Urinary bladder (tissue), 4 donors: Measurements from ENCODE around the gene CCDC63. TPM values are rescaled to one million over a fixed set of nuclear protein-coding genes. Genes with fewer than 3 reads are reported as not detected.

Experiments
- DNase-seq: peaks from one replicate; pipeline ENCODE4 v3.0.0-alpha.2; 2015; ENCODE audit errors: extremely low spot score
- H3K27ac ChIP-seq: one replicate; pipeline ENCODE4 v1.5.1; 2013; ENCODE audit warnings: low read depth, mild to moderate bottlenecking, moderate library complexity
- H3K36me3 ChIP-seq: one replicate; pipeline ENCODE4 v1.6.1; 2013; ENCODE audit warnings: mild to moderate bottlenecking, moderate library complexity; ENCODE audit not compliant: insufficient read depth
- H3K4me1 ChIP-seq: one replicate; pipeline ENCODE4 v1.6.1; 2013; ENCODE audit warnings: mild to moderate bottlenecking, moderate library complexity; ENCODE audit not compliant: insufficient read depth
- H3K4me3 ChIP-seq: one replicate; pipeline ENCODE4 v1.5.1; 2013; ENCODE audit warnings: low read depth, low read length
- WGBS: extraction: QIAGEN DNeasy Blood & Tissue Kit; methylation state at CpG from one replicate; pipeline ENCODE4 v1.1.7; 2013; 5-methylcytosine and 5-hydroxymethylcytosine counted together
- polyA plus RNA-seq: library from polyadenylated mRNA; stranded (reverse); fragments of 200-250 nt; gene quantifications from one replicate; pipeline ENCODE4 v1.2.3, GENCODE V29; 2013
- total RNA-seq: library from RNA; depleted of rRNA; stranded (reverse); fragments of >200 nt; gene quantifications from one replicate; pipeline ENCODE4 v1.2.3, GENCODE V29; 2014
- donor health status: healthy with polysubstance abuse.
- donor health status: healthy.

Gene CCDC63
- total and polyA plus RNA-seq, 2 donors, result not detected

DNA sequence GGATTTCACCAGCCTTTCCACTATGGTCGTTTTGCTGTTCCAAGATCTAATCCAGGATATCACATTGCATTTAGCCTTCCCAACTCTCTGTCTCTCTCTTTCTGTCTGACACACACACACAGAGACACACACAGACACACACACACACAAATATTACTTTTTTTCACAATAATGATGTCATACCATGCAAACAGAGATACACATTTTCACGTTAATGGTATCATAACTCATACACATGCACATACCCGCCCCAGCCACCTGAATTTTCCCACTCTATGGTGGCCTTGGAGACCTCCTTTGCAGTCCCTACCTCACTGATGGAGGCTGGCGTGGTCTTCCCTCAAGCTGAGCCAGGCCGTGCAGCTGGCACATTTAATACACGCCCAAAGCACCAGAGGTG lies 80.8 kb downstream of the CCDC63 start:
- WGBS, result 64% methylated on average over 6 of the region's 6 CpGs
- Histone ChIP-seq H3K36me3 (no peaks in the 10 kb centered on the region), H3K27ac (no peak overlapping the region), H3K4me1 (no peaks in the 10 kb centered on the region), H3K4me3 (no peak overlapping the region)
- DNase-seq, result no peak

GRCh38 chr12:110928700-110929099 lies 81.9 kb downstream of the CCDC63 start:
- 65% methylated on average over 7 of the region's 7 CpGs for WGBS

DNA sequence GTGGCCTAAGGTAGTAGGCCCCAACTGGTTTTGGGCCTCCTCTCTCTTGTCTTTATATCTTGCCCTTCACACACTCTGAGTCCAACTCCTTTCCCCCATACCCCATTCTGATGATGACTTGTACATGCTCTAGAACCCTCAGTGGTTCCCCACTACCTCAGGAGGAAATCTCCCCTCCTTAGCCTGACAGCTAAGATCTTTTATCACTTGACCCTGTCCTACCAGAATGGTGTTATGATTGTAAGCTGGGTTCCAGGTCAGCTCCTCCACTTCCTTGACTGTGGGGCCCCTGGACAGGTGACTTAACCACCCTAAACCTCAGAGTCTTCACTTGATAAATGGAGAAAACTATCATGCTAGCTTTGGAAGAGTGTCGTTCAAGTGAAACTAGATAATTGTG lies 83.0 kb downstream of the CCDC63 start:
- no peak overlapping the region for H3K27ac ChIP-seq
- WGBS, result 93% methylated on average over 1 of the region's 1 CpG
- no peak for DNase-seq
- H3K4me3 ChIP-seq, result no peak overlapping the region
- H3K36me3 ChIP-seq, result no peaks in the 10 kb centered on the region
- no peaks in the 10 kb centered on the region for H3K4me1 ChIP-seq

More at GRCh38 chr12:110928700-110929099, 81.9 kb downstream of the CCDC63 start:
- no peak for DNase-seq
- H3K27ac ChIP-seq, result no peak overlapping the region
- no peaks in the 10 kb centered on the region for H3K36me3 ChIP-seq
- no peak overlapping the region for H3K4me3 ChIP-seq
- H3K4me1 ChIP-seq, result no peaks in the 10 kb centered on the region

DNA sequence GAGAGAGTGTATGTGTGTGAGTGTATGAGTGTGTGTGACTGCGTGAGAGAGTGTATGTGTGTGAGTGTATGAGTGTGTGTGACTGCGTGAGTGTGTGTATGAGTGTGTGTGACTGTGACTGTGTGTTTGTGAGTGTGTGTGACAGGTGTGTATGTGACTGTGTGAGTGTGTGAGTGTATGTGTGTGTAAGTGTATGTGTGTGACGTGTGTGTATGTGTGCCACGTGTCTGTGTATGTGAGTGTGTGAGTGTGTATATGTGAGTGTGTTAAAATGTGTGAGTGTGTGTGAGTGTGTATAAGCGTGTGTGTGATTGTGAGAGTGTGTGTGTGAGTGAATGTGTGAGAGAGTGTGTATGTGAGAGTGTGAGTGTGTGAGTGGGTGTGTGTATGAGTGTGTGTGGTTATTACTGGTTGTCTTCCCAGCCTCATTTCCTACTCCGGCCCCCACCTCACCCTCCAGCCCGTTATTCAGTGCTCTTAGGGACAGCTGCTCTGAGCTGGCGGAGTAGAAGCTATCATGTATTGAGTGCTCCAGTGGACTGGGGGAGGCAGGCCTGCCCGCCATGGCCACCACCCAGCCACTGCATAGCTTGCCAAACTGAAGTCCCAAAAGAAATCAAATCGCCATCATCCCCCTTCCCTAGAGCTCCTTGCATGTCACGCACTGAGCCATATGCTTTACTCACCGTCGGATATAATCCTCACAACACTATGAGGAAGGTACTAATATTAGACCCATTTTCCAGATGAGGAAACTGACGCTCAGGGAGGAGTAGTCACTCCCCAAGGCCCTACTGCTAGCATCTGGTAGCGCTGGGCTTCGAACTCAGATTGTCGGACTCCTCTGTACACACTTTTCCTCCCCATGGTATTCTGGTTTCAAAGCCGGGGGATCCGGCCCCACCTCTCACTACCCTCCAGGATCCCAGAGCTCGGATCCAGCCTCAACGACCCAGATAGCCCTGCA lies 83.8 kb downstream of the CCDC63 start:
- H3K4me3 ChIP-seq, result no peak overlapping the region
- no peaks in the 10 kb centered on the region for H3K36me3 ChIP-seq
- 88% methylated on average over 21 of the region's 21 CpGs for WGBS
- no peak for DNase-seq
- no peaks in the 10 kb centered on the region for H3K4me1 ChIP-seq
- no peak overlapping the region for H3K27ac ChIP-seq

DNA sequence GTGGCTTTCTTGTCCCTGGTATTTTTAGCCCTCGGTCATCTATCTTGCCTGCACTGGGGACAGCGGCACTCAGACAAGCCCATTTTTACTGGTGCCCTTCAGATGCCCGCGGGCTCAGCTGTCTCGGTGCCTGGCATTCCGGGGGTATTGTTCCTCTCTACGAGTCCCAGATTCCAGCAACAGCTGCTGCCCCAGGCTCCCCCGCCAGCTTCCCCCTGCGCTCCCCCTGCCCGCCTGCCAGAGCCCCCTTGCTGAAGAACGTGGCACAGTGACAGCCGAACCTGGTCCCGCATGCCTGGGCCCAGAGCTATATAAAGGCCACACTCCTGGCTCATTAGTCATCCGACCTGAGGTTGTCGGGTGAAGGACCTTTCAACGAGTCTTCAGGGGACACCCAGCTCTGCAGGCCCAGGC lies 84.5 kb downstream of the CCDC63 start:
- H3K4me3 ChIP-seq, result no peak overlapping the region
- 62% methylated on average over 16 of the region's 16 CpGs for WGBS
- H3K4me1 ChIP-seq, result no peaks in the 10 kb centered on the region
- DNase-seq, result no peak
- H3K36me3 ChIP-seq, result no peaks in the 10 kb centered on the region
- H3K27ac ChIP-seq, result no peak overlapping the region

DNA sequence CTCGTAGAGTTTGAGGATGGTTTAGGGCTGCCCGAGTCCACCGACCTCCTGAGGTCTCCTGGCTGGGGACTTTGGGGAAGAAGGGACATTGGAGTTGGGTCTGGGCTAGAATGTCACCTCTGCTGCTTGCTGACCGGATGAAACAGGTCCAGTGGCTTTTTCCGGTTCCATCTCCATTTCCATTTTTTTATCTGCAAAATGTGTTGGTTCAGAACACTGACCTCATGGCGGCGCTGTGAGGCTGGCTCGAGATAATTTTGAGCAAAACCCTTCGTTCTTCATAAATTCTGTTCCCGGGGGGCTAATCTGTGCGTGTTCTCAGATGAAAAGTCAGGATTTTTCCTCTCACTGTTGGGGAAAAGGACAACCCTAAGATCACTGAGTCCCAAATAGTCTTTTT lies 85.3 kb downstream of the CCDC63 start:
- 48% methylated on average over 11 of the region's 11 CpGs for WGBS
- no peak for DNase-seq
- Histone ChIP-seq H3K36me3 (no peaks in the 10 kb centered on the region), H3K4me1 (no peaks in the 10 kb centered on the region), H3K27ac (no peak overlapping the region), H3K4me3 (no peak overlapping the region)

DNA sequence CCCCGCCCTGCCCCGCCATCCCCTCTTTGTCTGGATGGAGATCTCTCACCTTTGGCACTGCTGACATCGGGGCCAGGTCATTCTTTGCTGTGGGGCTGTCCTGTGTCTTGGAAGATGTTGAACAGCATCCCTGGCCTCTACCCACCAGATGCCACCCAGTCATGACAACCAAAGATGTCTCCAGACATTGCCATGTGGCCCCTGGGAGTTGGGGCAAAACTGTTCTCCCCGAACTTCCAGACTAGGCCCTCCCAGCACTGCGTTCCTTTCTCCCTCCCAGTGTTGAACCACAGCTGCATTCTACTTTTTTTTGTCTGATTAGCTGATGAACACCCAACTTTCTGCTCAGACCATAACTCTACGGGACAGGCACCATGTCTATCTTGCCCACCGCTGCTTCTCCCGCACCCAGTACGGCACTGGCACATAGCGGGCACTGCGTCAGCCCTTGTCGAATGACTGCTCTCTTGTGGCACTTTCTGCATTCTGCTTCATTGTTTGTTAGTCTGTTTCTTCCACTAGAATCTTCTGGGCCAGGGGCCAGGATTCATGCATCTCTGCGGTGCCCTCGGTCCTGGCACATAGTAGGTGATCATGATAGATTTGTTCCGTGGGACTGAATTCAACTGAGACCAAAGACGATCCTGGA lies 86.7 kb downstream of the CCDC63 start:
- Histone ChIP-seq H3K4me3 (no peak overlapping the region), H3K36me3 (no peaks in the 10 kb centered on the region), H3K27ac (no peak overlapping the region), H3K4me1 (no peaks in the 10 kb centered on the region)
- no peak for DNase-seq
- WGBS, result 91% methylated on average over 16 of the region's 16 CpGs

DNA sequence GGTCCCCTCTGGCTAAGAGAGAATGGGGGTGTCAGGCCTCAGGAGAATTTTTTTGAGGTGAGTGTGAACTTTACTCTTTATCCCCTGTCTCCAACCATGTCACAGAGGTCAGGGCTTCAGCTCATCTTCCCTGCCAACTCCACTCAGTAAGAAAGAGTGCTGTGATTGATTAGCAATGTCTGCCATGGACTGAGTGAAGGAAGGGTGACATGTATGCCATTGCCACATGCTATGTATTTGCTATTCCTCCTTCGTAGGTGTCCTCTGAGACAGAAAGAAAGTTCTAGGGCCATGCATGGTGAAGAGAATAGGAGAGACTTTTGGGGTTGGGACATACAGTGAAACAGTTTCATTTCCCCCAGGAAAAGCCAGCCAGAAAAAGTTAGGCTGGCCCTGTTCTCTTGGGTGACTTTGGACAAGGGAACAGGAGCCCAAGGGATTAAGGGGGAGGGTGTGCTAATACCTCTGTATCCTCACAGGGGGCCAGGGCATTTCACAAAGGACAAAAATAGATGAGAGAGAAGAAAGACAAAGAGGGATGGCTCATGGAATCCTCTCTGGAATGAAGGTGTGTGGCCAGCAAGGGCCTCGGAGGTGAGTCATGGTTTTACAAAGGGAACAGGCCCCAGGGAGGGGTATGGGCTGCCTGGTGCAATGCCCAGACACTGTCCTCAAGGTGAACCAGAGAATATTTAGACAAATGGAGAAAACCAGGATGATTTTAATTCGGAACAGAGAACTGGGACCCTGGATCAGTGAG lies 87.5 kb downstream of the CCDC63 start:
- Histone ChIP-seq H3K27ac (no peak overlapping the region), H3K4me3 (no peak overlapping the region), H3K36me3 (no peaks in the 10 kb centered on the region), H3K4me1 (no peaks in the 10 kb centered on the region)
- WGBS, result 70% methylated on average over 3 of the region's 3 CpGs
- no peak for DNase-seq

GRCh38 chr12:110935588-110935987 lies 88.8 kb downstream of the CCDC63 start:
- no peak for DNase-seq
- H3K27ac ChIP-seq, result no peak overlapping the region
- WGBS, result 95% methylated on average over 4 of the region's 4 CpGs
- no peak overlapping the region for H3K4me3 ChIP-seq
- H3K36me3 ChIP-seq, result no peaks in the 10 kb centered on the region
- H3K4me1 ChIP-seq, result no peaks in the 10 kb centered on the region

DNA sequence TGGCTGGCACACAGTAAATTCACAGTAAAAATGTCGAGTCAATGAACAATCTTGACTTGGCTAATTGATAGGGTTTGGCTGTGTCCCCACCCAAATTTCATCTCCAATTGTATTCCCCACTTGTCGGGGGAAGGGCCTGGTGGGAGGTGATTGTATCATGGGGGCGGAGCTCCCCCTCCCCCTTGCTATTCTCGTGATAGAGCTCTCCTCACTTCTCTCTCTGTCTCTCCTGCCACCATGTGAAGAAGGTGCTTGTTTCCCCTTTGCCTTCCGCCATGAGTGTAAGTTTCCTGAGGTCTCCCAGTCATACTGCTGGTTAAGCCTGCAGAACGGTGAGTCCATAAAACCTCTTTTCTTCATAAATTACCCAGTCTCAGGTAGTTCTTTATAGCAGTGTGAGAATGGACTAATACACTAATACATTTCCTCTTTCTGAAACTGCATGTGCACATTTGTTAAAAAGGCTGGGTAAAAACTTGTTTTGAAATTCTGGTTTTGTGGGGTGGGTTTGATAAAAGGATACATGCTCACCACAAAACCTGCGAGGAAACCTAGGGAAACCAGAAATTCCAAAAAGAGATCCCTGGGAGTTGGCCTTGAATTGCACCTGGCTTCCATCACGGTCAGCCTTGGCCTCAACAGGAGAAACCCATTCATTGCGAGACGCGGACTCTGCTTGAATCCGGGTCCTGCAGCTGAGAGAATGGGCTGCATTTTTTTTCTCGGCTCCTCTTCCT lies 89.7 kb downstream of the CCDC63 start:
- DNase-seq, result no peak
- Histone ChIP-seq H3K27ac (no peak overlapping the region), H3K4me1 (no peaks in the 10 kb centered on the region), H3K4me3 (no peak overlapping the region), H3K36me3 (no peaks in the 10 kb centered on the region)
- WGBS, result 31% methylated on average over 13 of the region's 13 CpGs

- H3K27ac ChIP-seq, result no peak overlapping the region
- 3% methylated on average over 21 of the region's 21 CpGs for WGBS
- DNase-seq, result peak; percentile 10
- H3K36me3 ChIP-seq, result no peaks in the 10 kb centered on the region
- H3K4me3 ChIP-seq, result no peak overlapping the region
- H3K4me1 ChIP-seq, result no peaks in the 10 kb centered on the region
These were observed 90.4 kb downstream of the CCDC63 start for GRCh38 chr12:110937104-110937641.

GRCh38 chr12:110940296-110940695 lies 93.5 kb downstream of the CCDC63 start:
- 94% methylated on average over 4 of the region's 4 CpGs for WGBS
- no peaks in the 10 kb centered on the region for H3K4me1 ChIP-seq
- DNase-seq, result no peak
- no peak overlapping the region for H3K27ac ChIP-seq
- no peaks in the 10 kb centered on the region for H3K36me3 ChIP-seq
- no peak overlapping the region for H3K4me3 ChIP-seq

DNA sequence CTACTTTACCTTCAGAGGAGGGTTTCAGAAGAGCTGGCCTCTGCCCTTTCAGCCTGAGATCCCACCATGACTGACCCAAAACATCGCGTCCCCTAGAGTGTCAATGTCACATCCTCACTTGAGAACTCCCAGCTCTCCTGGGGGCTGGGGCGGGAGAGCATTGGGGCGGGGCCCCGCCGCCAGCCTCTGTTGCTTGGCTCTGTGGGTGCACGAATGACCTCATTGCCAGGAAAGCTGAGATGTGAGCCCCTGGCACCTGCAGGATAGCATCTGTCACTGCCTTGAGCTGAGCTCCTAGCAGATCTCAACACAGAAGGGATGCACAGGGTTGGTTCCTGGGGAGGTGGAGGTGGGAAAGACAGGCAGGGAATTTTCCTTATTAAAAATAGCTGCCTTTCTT lies 94.1 kb downstream of the CCDC63 start:
- H3K36me3 ChIP-seq, result no peaks in the 10 kb centered on the region
- DNase-seq, result no peak
- H3K4me3 ChIP-seq, result no peak overlapping the region
- no peak overlapping the region for H3K27ac ChIP-seq
- no peaks in the 10 kb centered on the region for H3K4me1 ChIP-seq
- WGBS, result 72% methylated on average over 7 of the region's 7 CpGs
